GM23338 (cell line): ENCODE data around the gene LPP. TPM values are rescaled to one million over a fixed set of nuclear protein-coding genes. Genes with fewer than 3 reads are reported as not detected.

Experiments
- ATAC-seq: fragments of 200-7000 bp; cut with Tn5 transposase; 3 replicates; pipeline ENCODE4 v1.9.1; 2020
- DNase-seq: peaks from one replicate; pipeline ENCODE4 v3.0.0-alpha.2; 2015; ENCODE audit warnings: low spot score
- H2AFZ ChIP-seq: fragments of 200-600 bp; sonication (generic); 2 replicates; pipeline ENCODE4 v1.8.0; 2016; ENCODE audit warnings: antibody characterized with exemption, mild to moderate bottlenecking, moderate library complexity
- H3F3A ChIP-seq: fragments of 200-600 bp; sonication (generic); replicated peaks from 2 replicates; pipeline ENCODE4 v1.8.0; 2017; ENCODE audit warnings: antibody characterized with exemption, mixed run types, low read depth
- H3K27ac ChIP-seq: fragments of 200-600 bp; sonication (generic); 2 replicates; pipeline ENCODE4 v1.6.1; 2016; ENCODE audit warnings: low read depth
- H3K27me3 ChIP-seq: fragments of 200-600 bp; sonication (generic); 2 replicates; pipeline ENCODE4 v1.8.0; 2016; ENCODE audit warnings: mild to moderate bottlenecking, mixed run types, moderate library complexity; ENCODE audit not compliant: insufficient read depth
- H3K36me3 ChIP-seq: fragments of 200-600 bp; sonication (generic); 2 replicates; pipeline ENCODE4 v1.8.0; 2016; ENCODE audit warnings: mild to moderate bottlenecking; ENCODE audit not compliant: insufficient read depth
- H3K4me1 ChIP-seq: fragments of 200-600 bp; sonication (generic); 2 replicates; pipeline ENCODE4 v1.8.0; 2016; ENCODE audit warnings: mild to moderate bottlenecking, moderate library complexity; ENCODE audit not compliant: insufficient read depth
- H3K4me2 ChIP-seq: fragments of 200-600 bp; sonication (generic); 2 replicates; pipeline ENCODE4 v1.7.1; 2017; ENCODE audit warnings: mixed run types
- H3K4me3 ChIP-seq: fragments of 200-600 bp; sonication (generic); 2 replicates; pipeline ENCODE4 v1.6.1; 2016; ENCODE audit warnings: mixed run types
- H3K79me2 ChIP-seq: fragments of 200-600 bp; sonication (generic); replicated peaks from 2 replicates; pipeline ENCODE4 v1.8.0; 2017; ENCODE audit warnings: mild to moderate bottlenecking; ENCODE audit not compliant: insufficient read depth
- H3K9me2 ChIP-seq: fragments of 200-600 bp; sonication (generic); 2 replicates; pipeline ENCODE4 v1.8.0; 2017; ENCODE audit not compliant: insufficient read depth
- H4K20me1 ChIP-seq: fragments of 200-600 bp; sonication (generic); replicated peaks from 2 replicates; pipeline ENCODE4 v1.8.0; 2017; ENCODE audit warnings: mild to moderate bottlenecking; ENCODE audit not compliant: insufficient read depth
- H3K27ac Mint-ChIP-seq: 2 replicates; pipeline ENCODE4 v1.8.0; 2020; ENCODE audit warnings: inconsistent platforms, mild to moderate bottlenecking, moderate library complexity, mixed read lengths
- H3K27me3 Mint-ChIP-seq: 3 replicates; pipeline ENCODE4 v1.8.0; 2022; ENCODE audit warnings: low read depth, mild to moderate bottlenecking, moderate library complexity, mixed read lengths, inconsistent platforms; ENCODE audit not compliant: insufficient read depth, poor library complexity
- H3K36me3 Mint-ChIP-seq: 3 replicates; pipeline ENCODE4 v1.8.0; 2021; ENCODE audit warnings: low read depth, mild to moderate bottlenecking, inconsistent platforms, moderate library complexity, mixed read lengths
- H3K4me1 Mint-ChIP-seq: 3 replicates; pipeline ENCODE4 v1.8.0; 2020; ENCODE audit warnings: mild to moderate bottlenecking, inconsistent platforms, mixed read lengths
- H3K4me3 Mint-ChIP-seq: 3 replicates; pipeline ENCODE4 v1.8.0; 2021; ENCODE audit warnings: moderate library complexity, mild to moderate bottlenecking, inconsistent platforms, mixed read lengths
- H3K9me3 Mint-ChIP-seq: 3 replicates; pipeline ENCODE4 v1.8.0; 2020; ENCODE audit warnings: moderate library complexity, mild to moderate bottlenecking, inconsistent platforms, mixed read lengths
- CREB1 ChIP-seq: fragments of 250-450 bp; sonication (Bioruptor Pico); IDR thresholded peaks from 2 replicates; pipeline ENCODE4 v1.5.0; 2020; ENCODE audit warnings: low read depth, mild to moderate bottlenecking, moderate library complexity
- CTCF ChIP-seq, 2 experiments: fragments of 200-600 bp in 1 of 2; sonication (generic) in 1 of 2; conservative IDR thresholded peaks; 2 replicates each; pipeline versions ENCODE4 v1.5.1 to v1.6.1; 2016 to 2017; ENCODE audit warnings: antibody characterized with exemption in 2 of 2, low read depth in 2 of 2, mild to moderate bottlenecking in 2 of 2, moderate library complexity in 1 of 2
- ETS1 ChIP-seq: IDR thresholded peaks from 2 replicates; pipeline ENCODE4 v1.6.1; 2016; ENCODE audit warnings: antibody characterized with exemption
- EZH2phosphoT487 ChIP-seq: fragments of 200-600 bp; sonication (generic); IDR thresholded peaks from one replicate; pipeline ENCODE4 v1.8.1; 2018; ENCODE audit warnings: antibody characterized with exemption; ENCODE audit not compliant: unreplicated experiment
- JUNB ChIP-seq: IDR thresholded peaks from one replicate; pipeline ENCODE4 v1.6.1; 2016; ENCODE audit warnings: antibody characterized with exemption; ENCODE audit not compliant: unreplicated experiment
- NANOG ChIP-seq: IDR thresholded peaks from 2 replicates; pipeline ENCODE4 v1.6.1; 2016; ENCODE audit warnings: antibody characterized with exemption, borderline replicate concordance
- REST ChIP-seq: IDR thresholded peaks from one replicate; pipeline ENCODE4 v1.6.1; 2018; ENCODE audit warnings: antibody characterized with exemption; ENCODE audit not compliant: unreplicated experiment
- STAT1 ChIP-seq: IDR thresholded peaks from one replicate; pipeline ENCODE4 v1.6.1; 2016; ENCODE audit warnings: antibody characterized with exemption; ENCODE audit not compliant: unreplicated experiment
- ZNF114 ChIP-seq: fragments of 250-450 bp; sonication (Bioruptor Pico); IDR thresholded peaks from 2 replicates; pipeline ENCODE4 v1.5.0; 2020; ENCODE audit warnings: mild to moderate bottlenecking, moderate library complexity
- ZNF331 ChIP-seq: fragments of 250-450 bp; sonication (Bioruptor Pico); IDR thresholded peaks from 2 replicates; pipeline ENCODE4 v1.5.0; 2020; ENCODE audit warnings: low read depth, mild to moderate bottlenecking, moderate library complexity
- ZNF462 ChIP-seq: fragments of 250-450 bp; sonication (Bioruptor Pico); IDR thresholded peaks from 2 replicates; pipeline ENCODE4 v1.5.0; 2020; ENCODE audit warnings: mild to moderate bottlenecking, moderate library complexity
- polyA plus RNA-seq: library from polyadenylated mRNA; unstranded; fragments of >200 nt; fragmentation: Nextera tagmentation; extraction: Ambion mirVana; gene quantifications from 2 replicates; pipeline ENCODE4 v1.2.1, GENCODE V29; 2016
- total RNA-seq: library from RNA; depleted of rRNA; stranded (reverse); fragments of >200 nt; shearing (Covaris generic); gene quantifications from 2 replicates; pipeline ENCODE4 v1.2.3, GENCODE V29; 2014

The LPP gene
- total and polyA plus RNA-seq, 2 experiments from 2014 or later = 23.0 to 35.2 TPM

- H3K9me2 ChIP-seq = no peaks in the 10 kb centered on the region
- Mint-ChIP-seq H3K36me3 (no peaks in the 10 kb centered on the region), H3K9me3 (no peaks in the 10 kb centered on the region), H3K27ac (no peak overlapping the region), H3K4me1 (peaks cover 3% of the 10 kb centered on the region; the same call in 1 of the 3 replicates), H3K27me3 (peaks cover 2% of the 10 kb centered on the region), H3K4me3 (no peak overlapping the region)
- TF ChIP-seq CREB1 (CRISPR knock-in tag) (no peak), EZH2phosphoT487 (no peak), ZNF462 (CRISPR knock-in tag) (no peak), ETS1 (no peak), REST (no peak), ZNF331 (no peak), STAT1 (no peak), JUNB (no peak), CTCF (conservative IDR thresholded peaks at IDR 0.05; ENCODE audit: low read depth in 2 of 2) (no peak), ZNF114 (no peak), NANOG (no peak)
- H3K27me3 ChIP-seq = no peaks in the 10 kb centered on the region
- no peaks in the 10 kb centered on the region for H3K36me3 ChIP-seq
- DNase-seq = no peak
- H3K79me2 ChIP-seq = no peaks in the 10 kb centered on the region
- H3K4me3 ChIP-seq = no peak overlapping the region
- H2AFZ ChIP-seq = no peak overlapping the region
- H3K4me1 ChIP-seq = peaks cover 4% of the 10 kb centered on the region; the same call in 1 of the 2 replicates
- no peak overlapping the region for H3K27ac ChIP-seq
- no peak for ATAC-seq
- H3K4me2 ChIP-seq = no peak overlapping the region
- no peaks in the 10 kb centered on the region for H3F3A ChIP-seq
- no peaks in the 10 kb centered on the region for H4K20me1 ChIP-seq
Observed at GRCh38 chr3:188408831-188409230, 254.9 kb downstream of the LPP start.
